ENCODE data around the gene LIPG. TPM values are rescaled to one million over a fixed set of nuclear protein-coding genes. Genes with fewer than 3 reads are reported as not detected.

The LIPG gene
- 5.5 and 43.0 TPM in 2 replicates for total RNA-seq

GRCh38 chr18:49561289-49562193, at the start of gene LIPG:
Gene LIPG (plus strand): TSS chr18:49562057. CDS start chr18:49562309, 252 bp downstream.

Other genes starting within 250 kb of the LIPG start
- gene DYM, start 101.4 kb upstream of the LIPG start, total RNA-seq: 50.3 and 60.7 TPM in 2 replicates
- gene C18orf32, start 74.8 kb upstream of the LIPG start, total RNA-seq: 19.4 and 20.3 TPM in 2 replicates
- gene RPL17, start 69.6 kb upstream of the LIPG start, total RNA-seq: 1,990 and 2,243 TPM in 2 replicates